GM23338 (cell line): ENCODE results near the gene LGALS12. TPM values are rescaled to one million over a fixed set of nuclear protein-coding genes. Genes with fewer than 3 reads are reported as not detected.

Experiments used
- ATAC-seq: fragments of 200-7000 bp; cut with Tn5 transposase; 3 replicates; pipeline ENCODE4 v1.9.1; 2020
- DNase-seq: peaks from one replicate; pipeline ENCODE4 v3.0.0-alpha.2; 2015; ENCODE audit warnings: low spot score
- H2AFZ ChIP-seq: fragments of 200-600 bp; sonication (generic); 2 replicates; pipeline ENCODE4 v1.8.0; 2016; ENCODE audit warnings: antibody characterized with exemption, mild to moderate bottlenecking, moderate library complexity
- H3F3A ChIP-seq: fragments of 200-600 bp; sonication (generic); replicated peaks from 2 replicates; pipeline ENCODE4 v1.8.0; 2017; ENCODE audit warnings: antibody characterized with exemption, mixed run types, low read depth
- H3K27ac ChIP-seq: fragments of 200-600 bp; sonication (generic); 2 replicates; pipeline ENCODE4 v1.6.1; 2016; ENCODE audit warnings: low read depth
- H3K27me3 ChIP-seq: fragments of 200-600 bp; sonication (generic); 2 replicates; pipeline ENCODE4 v1.8.0; 2016; ENCODE audit warnings: mild to moderate bottlenecking, mixed run types, moderate library complexity; ENCODE audit not compliant: insufficient read depth
- H3K36me3 ChIP-seq: fragments of 200-600 bp; sonication (generic); 2 replicates; pipeline ENCODE4 v1.8.0; 2016; ENCODE audit warnings: mild to moderate bottlenecking; ENCODE audit not compliant: insufficient read depth
- H3K4me1 ChIP-seq: fragments of 200-600 bp; sonication (generic); 2 replicates; pipeline ENCODE4 v1.8.0; 2016; ENCODE audit warnings: mild to moderate bottlenecking, moderate library complexity; ENCODE audit not compliant: insufficient read depth
- H3K4me2 ChIP-seq: fragments of 200-600 bp; sonication (generic); 2 replicates; pipeline ENCODE4 v1.7.1; 2017; ENCODE audit warnings: mixed run types
- H3K4me3 ChIP-seq: fragments of 200-600 bp; sonication (generic); 2 replicates; pipeline ENCODE4 v1.6.1; 2016; ENCODE audit warnings: mixed run types
- H3K79me2 ChIP-seq: fragments of 200-600 bp; sonication (generic); replicated peaks from 2 replicates; pipeline ENCODE4 v1.8.0; 2017; ENCODE audit warnings: mild to moderate bottlenecking; ENCODE audit not compliant: insufficient read depth
- H3K9me2 ChIP-seq: fragments of 200-600 bp; sonication (generic); 2 replicates; pipeline ENCODE4 v1.8.0; 2017; ENCODE audit not compliant: insufficient read depth
- H4K20me1 ChIP-seq: fragments of 200-600 bp; sonication (generic); replicated peaks from 2 replicates; pipeline ENCODE4 v1.8.0; 2017; ENCODE audit warnings: mild to moderate bottlenecking; ENCODE audit not compliant: insufficient read depth
- H3K27ac Mint-ChIP-seq: 2 replicates; pipeline ENCODE4 v1.8.0; 2020; ENCODE audit warnings: inconsistent platforms, mild to moderate bottlenecking, moderate library complexity, mixed read lengths
- H3K27me3 Mint-ChIP-seq: 3 replicates; pipeline ENCODE4 v1.8.0; 2022; ENCODE audit warnings: low read depth, mild to moderate bottlenecking, moderate library complexity, mixed read lengths, inconsistent platforms; ENCODE audit not compliant: insufficient read depth, poor library complexity
- H3K36me3 Mint-ChIP-seq: 3 replicates; pipeline ENCODE4 v1.8.0; 2021; ENCODE audit warnings: low read depth, mild to moderate bottlenecking, inconsistent platforms, moderate library complexity, mixed read lengths
- H3K4me1 Mint-ChIP-seq: 3 replicates; pipeline ENCODE4 v1.8.0; 2020; ENCODE audit warnings: mild to moderate bottlenecking, inconsistent platforms, mixed read lengths
- H3K4me3 Mint-ChIP-seq: 3 replicates; pipeline ENCODE4 v1.8.0; 2021; ENCODE audit warnings: moderate library complexity, mild to moderate bottlenecking, inconsistent platforms, mixed read lengths
- H3K9me3 Mint-ChIP-seq: 3 replicates; pipeline ENCODE4 v1.8.0; 2020; ENCODE audit warnings: moderate library complexity, mild to moderate bottlenecking, inconsistent platforms, mixed read lengths
- CREB1 ChIP-seq: fragments of 250-450 bp; sonication (Bioruptor Pico); IDR thresholded peaks from 2 replicates; pipeline ENCODE4 v1.5.0; 2020; ENCODE audit warnings: low read depth, mild to moderate bottlenecking, moderate library complexity
- NANOG ChIP-seq: IDR thresholded peaks from 2 replicates; pipeline ENCODE4 v1.6.1; 2016; ENCODE audit warnings: antibody characterized with exemption, borderline replicate concordance
- POLR2AphosphoS5 ChIP-seq: IDR thresholded peaks from 2 replicates; pipeline ENCODE4 v1.6.1; 2016; ENCODE audit warnings: antibody characterized with exemption, low read depth
- polyA plus RNA-seq: library from polyadenylated mRNA; unstranded; fragments of >200 nt; fragmentation: Nextera tagmentation; extraction: Ambion mirVana; gene quantifications from 2 replicates; pipeline ENCODE4 v1.2.1, GENCODE V29; 2016
- total RNA-seq: library from RNA; depleted of rRNA; stranded (reverse); fragments of >200 nt; shearing (Covaris generic); gene quantifications from 2 replicates; pipeline ENCODE4 v1.2.3, GENCODE V29; 2014
- TF ChIP-seq, protein P1 (sequence below): fragments of 250-450 bp; sonication (Bioruptor Pico); IDR thresholded peaks from 2 replicates; pipeline ENCODE4 v1.5.0; 2020; ENCODE audit warnings: mild to moderate bottlenecking, moderate library complexity
- TF ChIP-seq, protein P2 (sequence below), 2 experiments: fragments of 200-600 bp in 1 of 2; sonication (generic) in 1 of 2; conservative IDR thresholded peaks; 2 replicates each; pipeline versions ENCODE4 v1.5.1 to v1.6.1; 2016 to 2017; ENCODE audit warnings: antibody characterized with exemption in 2 of 2, low read depth in 2 of 2, mild to moderate bottlenecking in 2 of 2, moderate library complexity in 1 of 2

The LGALS12 gene
- total and polyA plus RNA-seq, 2 experiments from 2014 or later = 0.94 to 1.2 TPM

DNA sequence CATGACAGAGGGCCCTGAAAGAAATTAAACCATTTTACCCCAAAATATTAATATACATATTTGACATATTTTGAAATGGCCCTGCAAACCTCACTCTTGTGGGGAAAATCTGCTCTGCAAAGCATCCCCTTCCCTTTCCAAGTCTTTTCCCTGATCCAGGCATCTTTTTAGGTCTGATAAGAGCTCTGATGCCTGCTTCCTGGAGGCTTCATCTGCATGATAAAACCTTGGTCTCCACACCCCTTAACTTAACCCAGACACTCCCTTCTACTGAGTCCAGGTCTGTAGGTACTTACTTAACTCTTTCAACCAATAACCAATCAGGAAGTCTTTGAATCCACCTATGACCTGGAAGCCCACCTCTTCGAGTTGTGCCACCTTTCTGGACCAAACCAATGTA lies 1.8 kb upstream of the LGALS12 start:
- H3K4me1 ChIP-seq = peaks cover 26% of the 10 kb centered on the region
- peak; percentile 14; the same call in 1 of the 3 replicates for ATAC-seq
- no peaks in the 10 kb centered on the region for H3K27me3 ChIP-seq
- H4K20me1 ChIP-seq = no peaks in the 10 kb centered on the region
- peak overlapping the region; percentile 54 for H3K4me2 ChIP-seq
- Mint-ChIP-seq H3K4me3 (no peak overlapping the region), H3K36me3 (peaks cover 39% of the 10 kb centered on the region), H3K27me3 (peaks cover 9% of the 10 kb centered on the region), H3K4me1 (peaks cover 43% of the 10 kb centered on the region), H3K9me3 (peaks cover 40% of the 10 kb centered on the region), H3K27ac (no peak overlapping the region)
- H3K36me3 ChIP-seq = 0 out of 2 replicates have a peak, but pooled peaks cover 8% of the 10 kb centered on the region
- no peaks in the 10 kb centered on the region for H3K79me2 ChIP-seq
- no peak for TF ChIP-seq CREB1 (CRISPR knock-in tag)
- TF ChIP-seq, protein P1, sequence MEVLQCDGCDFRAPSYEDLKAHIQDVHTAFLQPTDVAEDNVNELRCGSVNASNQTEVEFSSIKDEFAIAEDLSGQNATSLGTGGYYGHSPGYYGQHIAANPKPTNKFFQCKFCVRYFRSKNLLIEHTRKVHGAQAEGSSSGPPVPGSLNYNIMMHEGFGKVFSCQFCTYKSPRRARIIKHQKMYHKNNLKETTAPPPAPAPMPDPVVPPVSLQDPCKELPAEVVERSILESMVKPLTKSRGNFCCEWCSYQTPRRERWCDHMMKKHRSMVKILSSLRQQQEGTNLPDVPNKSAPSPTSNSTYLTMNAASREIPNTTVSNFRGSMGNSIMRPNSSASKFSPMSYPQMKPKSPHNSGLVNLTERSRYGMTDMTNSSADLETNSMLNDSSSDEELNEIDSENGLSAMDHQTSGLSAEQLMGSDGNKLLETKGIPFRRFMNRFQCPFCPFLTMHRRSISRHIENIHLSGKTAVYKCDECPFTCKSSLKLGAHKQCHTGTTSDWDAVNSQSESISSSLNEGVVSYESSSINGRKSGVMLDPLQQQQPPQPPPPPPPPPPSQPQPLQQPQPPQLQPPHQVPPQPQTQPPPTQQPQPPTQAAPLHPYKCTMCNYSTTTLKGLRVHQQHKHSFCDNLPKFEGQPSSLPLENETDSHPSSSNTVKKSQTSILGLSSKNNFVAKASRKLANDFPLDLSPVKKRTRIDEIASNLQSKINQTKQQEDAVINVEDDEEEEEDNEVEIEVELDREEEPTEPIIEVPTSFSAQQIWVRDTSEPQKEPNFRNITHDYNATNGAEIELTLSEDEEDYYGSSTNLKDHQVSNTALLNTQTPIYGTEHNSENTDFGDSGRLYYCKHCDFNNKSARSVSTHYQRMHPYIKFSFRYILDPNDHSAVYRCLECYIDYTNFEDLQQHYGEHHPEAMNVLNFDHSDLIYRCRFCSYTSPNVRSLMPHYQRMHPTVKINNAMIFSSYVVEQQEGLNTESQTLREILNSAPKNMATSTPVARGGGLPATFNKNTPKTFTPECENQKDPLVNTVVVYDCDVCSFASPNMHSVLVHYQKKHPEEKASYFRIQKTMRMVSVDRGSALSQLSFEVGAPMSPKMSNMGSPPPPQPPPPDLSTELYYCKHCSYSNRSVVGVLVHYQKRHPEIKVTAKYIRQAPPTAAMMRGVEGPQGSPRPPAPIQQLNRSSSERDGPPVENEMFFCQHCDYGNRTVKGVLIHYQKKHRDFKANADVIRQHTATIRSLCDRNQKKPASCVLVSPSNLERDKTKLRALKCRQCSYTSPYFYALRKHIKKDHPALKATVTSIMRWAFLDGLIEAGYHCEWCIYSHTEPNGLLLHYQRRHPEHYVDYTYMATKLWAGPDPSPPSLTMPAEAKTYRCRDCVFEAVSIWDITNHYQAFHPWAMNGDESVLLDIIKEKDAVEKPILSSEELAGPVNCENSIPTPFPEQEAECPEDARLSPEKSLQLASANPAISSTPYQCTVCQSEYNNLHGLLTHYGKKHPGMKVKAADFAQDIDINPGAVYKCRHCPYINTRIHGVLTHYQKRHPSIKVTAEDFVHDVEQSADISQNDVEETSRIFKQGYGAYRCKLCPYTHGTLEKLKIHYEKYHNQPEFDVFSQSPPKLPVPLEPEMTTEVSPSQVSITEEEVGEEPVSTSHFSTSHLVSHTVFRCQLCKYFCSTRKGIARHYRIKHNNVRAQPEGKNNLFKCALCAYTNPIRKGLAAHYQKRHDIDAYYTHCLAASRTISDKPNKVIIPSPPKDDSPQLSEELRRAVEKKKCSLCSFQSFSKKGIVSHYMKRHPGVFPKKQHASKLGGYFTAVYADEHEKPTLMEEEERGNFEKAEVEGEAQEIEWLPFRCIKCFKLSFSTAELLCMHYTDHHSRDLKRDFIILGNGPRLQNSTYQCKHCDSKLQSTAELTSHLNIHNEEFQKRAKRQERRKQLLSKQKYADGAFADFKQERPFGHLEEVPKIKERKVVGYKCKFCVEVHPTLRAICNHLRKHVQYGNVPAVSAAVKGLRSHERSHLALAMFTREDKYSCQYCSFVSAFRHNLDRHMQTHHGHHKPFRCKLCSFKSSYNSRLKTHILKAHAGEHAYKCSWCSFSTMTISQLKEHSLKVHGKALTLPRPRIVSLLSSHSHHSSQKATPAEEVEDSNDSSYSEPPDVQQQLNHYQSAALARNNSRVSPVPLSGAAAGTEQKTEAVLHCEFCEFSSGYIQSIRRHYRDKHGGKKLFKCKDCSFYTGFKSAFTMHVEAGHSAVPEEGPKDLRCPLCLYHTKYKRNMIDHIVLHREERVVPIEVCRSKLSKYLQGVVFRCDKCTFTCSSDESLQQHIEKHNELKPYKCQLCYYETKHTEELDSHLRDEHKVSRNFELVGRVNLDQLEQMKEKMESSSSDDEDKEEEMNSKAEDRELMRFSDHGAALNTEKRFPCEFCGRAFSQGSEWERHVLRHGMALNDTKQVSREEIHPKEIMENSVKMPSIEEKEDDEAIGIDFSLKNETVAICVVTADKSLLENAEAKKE = 0 out of 2 replicates have a peak, but pooled peaks have one; percentile 45
- TF ChIP-seq, protein P2, sequence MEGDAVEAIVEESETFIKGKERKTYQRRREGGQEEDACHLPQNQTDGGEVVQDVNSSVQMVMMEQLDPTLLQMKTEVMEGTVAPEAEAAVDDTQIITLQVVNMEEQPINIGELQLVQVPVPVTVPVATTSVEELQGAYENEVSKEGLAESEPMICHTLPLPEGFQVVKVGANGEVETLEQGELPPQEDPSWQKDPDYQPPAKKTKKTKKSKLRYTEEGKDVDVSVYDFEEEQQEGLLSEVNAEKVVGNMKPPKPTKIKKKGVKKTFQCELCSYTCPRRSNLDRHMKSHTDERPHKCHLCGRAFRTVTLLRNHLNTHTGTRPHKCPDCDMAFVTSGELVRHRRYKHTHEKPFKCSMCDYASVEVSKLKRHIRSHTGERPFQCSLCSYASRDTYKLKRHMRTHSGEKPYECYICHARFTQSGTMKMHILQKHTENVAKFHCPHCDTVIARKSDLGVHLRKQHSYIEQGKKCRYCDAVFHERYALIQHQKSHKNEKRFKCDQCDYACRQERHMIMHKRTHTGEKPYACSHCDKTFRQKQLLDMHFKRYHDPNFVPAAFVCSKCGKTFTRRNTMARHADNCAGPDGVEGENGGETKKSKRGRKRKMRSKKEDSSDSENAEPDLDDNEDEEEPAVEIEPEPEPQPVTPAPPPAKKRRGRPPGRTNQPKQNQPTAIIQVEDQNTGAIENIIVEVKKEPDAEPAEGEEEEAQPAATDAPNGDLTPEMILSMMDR (conservative IDR thresholded peaks at IDR 0.05; ENCODE audit: low read depth in 2 of 2) = no peak
- TF ChIP-seq POLR2AphosphoS5 = no peak
- 0 out of 2 replicates have a peak, but pooled peaks have one; percentile 1 for TF ChIP-seq NANOG
- no peaks in the 10 kb centered on the region; the same call in 1 of the 2 replicates for H3F3A ChIP-seq
- DNase-seq = peak; percentile 30
- peaks cover 9% of the 10 kb centered on the region; the same call in 1 of the 2 replicates for H3K9me2 ChIP-seq
- H2AFZ ChIP-seq = no peak overlapping the region
- H3K27ac ChIP-seq = no peak overlapping the region
- 0 out of 2 replicates have a peak overlapping the region, but pooled peaks have one; percentile 1 for H3K4me3 ChIP-seq
